GM12873 (cell line): ENCODE measurements around the gene IRX4.

Experiments
- CTCF ChIP-seq: IDR thresholded peaks from 2 replicates; pipeline ENCODE4 v1.5.1; 2012; ENCODE audit warnings: low read depth, mild to moderate bottlenecking, moderate library complexity, low read length, control low read depth; ENCODE audit not compliant: insufficient read depth; ENCODE audit errors: missing control alignments

Gene IRX4

DNA sequence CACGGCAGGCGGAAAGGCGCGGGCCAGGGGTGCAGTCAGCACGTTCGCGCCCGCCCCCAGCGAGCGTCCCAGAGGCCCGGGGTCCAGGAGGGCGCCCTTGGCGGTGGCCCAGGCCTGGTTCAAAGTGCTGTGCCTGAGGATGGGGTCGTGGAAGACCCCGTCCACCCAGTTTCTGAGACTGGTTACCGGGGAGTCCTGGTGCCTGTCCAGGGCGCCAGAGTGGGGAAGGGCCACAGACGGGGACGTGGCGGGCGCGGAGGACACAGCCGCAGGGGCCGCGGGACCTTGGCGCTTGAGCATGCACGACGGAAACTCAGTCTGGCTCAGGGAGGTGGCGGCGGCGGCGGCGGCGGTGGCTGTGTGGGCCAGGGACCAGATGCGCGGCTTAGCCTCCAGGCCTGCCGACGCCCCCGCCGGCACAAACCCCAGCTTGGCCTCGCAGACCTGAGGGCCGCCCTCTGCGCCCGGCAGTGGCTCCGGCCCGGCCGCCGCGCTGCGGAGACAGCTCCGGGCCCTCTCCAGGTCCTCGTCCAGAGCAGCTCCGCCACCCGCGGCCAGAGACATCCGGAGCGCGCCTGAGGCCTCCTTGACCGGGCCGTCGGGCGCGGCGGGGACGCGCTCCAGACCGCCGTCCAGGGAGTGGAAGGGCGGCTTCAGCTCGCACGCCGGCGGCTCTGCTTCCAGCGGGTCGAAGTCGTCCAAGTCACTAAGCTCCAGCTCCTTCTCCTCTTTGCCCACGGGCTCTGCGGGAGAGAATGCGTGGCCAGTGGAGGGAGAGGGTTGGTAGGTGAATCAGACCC lies 4.5 kb downstream of the IRX4 start:
- no peak for TF ChIP-seq CTCF

GRCh38 chr5:1877103-1878049 lies 5.3 kb downstream of the IRX4 start:
- TF ChIP-seq CTCF: no peak

- TF ChIP-seq CTCF: no peak
These were observed 6.1 kb downstream of the IRX4 start for GRCh38 chr5:1876660-1877064.

DNA sequence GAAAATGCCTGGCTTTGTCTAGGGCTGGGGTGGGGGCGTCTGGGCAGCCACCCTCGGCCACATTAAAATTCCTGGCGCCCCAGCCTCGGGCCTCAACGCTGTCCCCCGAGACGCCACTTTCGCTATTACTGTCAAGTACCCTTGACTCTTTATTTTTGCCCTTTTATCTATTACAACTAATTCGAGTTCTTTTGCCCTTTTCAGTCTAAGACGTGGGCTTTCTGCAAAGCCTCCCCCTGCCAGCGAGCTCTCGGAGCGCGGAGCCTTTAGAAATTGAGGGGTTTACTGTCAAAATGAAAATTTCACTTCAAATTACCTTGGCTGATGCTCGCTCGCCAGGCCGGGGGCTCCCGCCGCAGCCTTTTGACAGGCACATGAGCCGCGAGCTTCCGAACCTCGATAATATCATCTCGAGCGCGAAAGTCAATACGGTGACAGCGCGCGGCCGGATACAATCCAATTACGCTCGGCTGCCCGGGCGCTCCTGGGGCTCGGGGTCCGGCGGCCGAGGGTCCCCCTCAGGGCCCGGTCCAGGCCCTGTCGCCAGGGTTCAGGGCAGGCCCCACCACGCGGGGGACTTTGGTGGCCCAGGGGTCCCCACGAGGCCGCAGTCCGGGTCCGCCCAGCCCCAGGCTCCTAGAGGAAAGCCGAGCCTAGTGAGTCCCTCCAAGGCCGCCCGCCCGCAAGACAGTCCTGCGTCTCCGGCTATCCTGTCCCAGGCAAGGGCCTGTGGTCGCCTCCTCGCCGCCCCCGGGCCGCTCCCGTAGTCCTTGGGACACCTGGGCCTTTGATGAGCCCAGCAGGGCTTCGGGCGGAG lies 6.7 kb downstream of the IRX4 start:
- TF ChIP-seq CTCF: no peak

GRCh38 chr5:1875281-1875842 lies 7.4 kb downstream of the IRX4 start:
- no peak for TF ChIP-seq CTCF

DNA sequence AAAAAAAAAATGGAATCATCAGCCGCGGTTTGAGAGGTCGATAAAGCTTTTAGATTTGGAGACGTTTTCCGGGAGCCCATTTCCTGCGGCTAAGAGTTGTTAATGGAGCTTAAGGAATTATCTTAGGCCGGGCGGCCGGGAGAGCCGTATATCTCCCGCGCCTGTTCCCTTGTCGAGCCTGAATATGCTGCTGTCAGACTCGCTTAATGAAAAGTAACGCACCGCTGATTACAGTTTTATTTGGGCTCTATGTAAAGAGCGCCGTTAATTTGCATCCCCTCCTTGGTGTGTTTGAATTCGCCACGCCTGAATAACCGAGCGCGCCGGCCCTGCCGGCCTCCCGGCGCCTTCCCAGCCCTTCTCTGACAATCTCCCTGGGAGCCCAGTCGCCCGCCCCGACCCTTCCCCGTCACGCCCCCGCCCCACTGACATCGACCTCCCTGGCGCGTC lies 7.9 kb downstream of the IRX4 start:
- TF ChIP-seq CTCF: no peak
